ENCODE measurements around the gene RBPJL. TPM values are rescaled to one million over a fixed set of nuclear protein-coding genes. Genes with fewer than 3 reads are reported as not detected.

Gene RBPJL
- total and polyA plus RNA-seq, 7 experiments from 2014 or later: not detected

DNA sequence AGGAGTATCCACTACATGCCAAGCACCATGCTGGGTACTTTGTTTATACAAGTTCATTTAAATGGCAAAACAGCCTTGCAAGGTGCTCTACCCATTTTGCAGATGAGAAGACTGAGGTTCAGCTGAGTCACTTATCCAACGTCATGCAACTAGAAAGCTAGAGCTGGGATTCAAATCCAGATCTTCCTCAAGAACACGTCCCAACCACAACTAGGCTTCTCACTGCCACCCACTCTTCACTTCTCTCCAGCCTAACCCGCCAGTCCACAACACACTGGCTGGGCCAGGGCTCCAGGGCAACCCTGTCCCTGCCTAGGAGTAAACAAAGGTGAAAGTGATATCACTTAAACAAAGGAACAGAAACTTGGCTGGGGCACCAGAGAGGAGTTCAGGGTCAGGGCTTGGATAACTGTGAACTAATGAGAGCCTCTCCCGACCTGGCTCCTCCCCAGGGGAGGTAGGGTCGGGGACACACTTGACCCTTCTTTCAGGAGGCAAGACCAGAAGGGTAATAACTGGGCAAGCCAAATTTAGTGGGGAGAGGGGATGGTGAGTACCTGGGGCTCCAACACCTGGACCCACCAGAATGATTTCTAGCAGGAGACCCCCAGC, 33.7 kb downstream of the RBPJL start:
- CTCF ChIA-PET: no interaction called here
- H3K27ac Mint-ChIP-seq: no peak overlapping the region

DNA sequence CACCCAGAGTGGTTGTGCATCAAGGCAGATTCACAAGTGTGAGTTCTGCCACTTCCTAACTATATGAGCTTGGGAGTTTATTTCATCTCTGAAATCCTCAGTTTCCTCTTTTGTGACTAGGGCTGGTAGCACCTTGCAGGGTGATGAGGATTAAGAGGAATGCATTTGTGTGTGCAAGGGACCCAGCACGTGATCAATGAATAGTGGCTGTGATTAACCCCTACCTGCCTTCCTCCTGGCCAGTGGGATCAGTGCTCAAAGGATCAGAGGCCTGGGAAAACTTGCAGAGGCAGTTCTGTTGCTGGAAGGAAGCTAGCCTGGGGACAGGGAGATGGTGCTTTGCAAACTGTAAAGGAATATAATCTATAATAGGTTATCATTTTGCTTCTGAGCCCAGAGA, 34.3 kb downstream of the RBPJL start:
- Histone ChIP-seq H3K27ac (ENCODE audit: low read depth, low read length) (no peak overlapping the region), H3K4me1 (ENCODE audit: control insufficient read depth in 2 of 2, insufficient read depth in 2 of 2, low read length in 2 of 2) (no peaks in the 10 kb centered on the region), H3K9me3 (ENCODE audit: control insufficient read depth in 2 of 3, low read length in 3 of 3) (no peaks in the 10 kb centered on the region), H3K27me3 (ENCODE audit: control insufficient read depth in 2 of 2, insufficient read depth in 2 of 2, low read length in 2 of 2) (no peaks in the 10 kb centered on the region), H3K4me3 (ENCODE audit: low read length) (no peak overlapping the region), H3K36me3 (ENCODE audit: control insufficient read depth in 2 of 3, insufficient read depth in 3 of 3, low read length in 3 of 3) (no peaks in the 10 kb centered on the region)
- CTCF ChIA-PET: interaction anchor here (0.6 kb wide), 1 partner anchor 429 kb away, joined by 3 read pairs; no protein-coding TSS in a partner anchor
- intact Hi-C loops (cut with micrococcal nuclease): no loop called here
- DNase-seq (no peak), ATAC-seq (no peak)
- H3K27me3 Mint-ChIP-seq: peaks cover 0 to 7% (median 4%) of the 10 kb centered on the region in 5 donors
- H3K9me3 Mint-ChIP-seq: no peaks in the 10 kb centered on the region
- H3K27ac Mint-ChIP-seq: peak overlapping the region in 1 of 9 donors; percentile 23
- peaks cover 0 to 47% (median 0%) of the 10 kb centered on the region in 7 donors for H3K4me1 Mint-ChIP-seq
- H3K36me3 Mint-ChIP-seq: peaks cover 0 to 2% (median 0%) of the 10 kb centered on the region in 5 donors
- H3K4me3 Mint-ChIP-seq: no peak overlapping the region
- POLR2A ChIA-PET: no interaction called here

More for the DNA sequence above, 33.7 kb downstream of the RBPJL start:
- H3K4me3 ChIP-seq (ENCODE audit: low read length): no peak overlapping the region
- H3K9me3 ChIP-seq (ENCODE audit: control insufficient read depth in 2 of 3, low read length in 3 of 3): no peaks in the 10 kb centered on the region
- no peaks in the 10 kb centered on the region for H3K36me3 ChIP-seq (ENCODE audit: control insufficient read depth in 2 of 3, insufficient read depth in 3 of 3, low read length in 3 of 3)
- no peaks in the 10 kb centered on the region for H3K4me1 ChIP-seq (ENCODE audit: control insufficient read depth in 2 of 2, insufficient read depth in 2 of 2, low read length in 2 of 2)
- H3K36me3 Mint-ChIP-seq: peaks cover 0 to 7% (median 0%) of the 10 kb centered on the region in 5 donors
- no peak overlapping the region for H3K27ac ChIP-seq (ENCODE audit: low read depth, low read length)
- POLR2A ChIA-PET: no interaction called here
- peaks cover 0 to 41% (median 0%) of the 10 kb centered on the region in 7 donors for H3K4me1 Mint-ChIP-seq
- intact Hi-C loops (cut with micrococcal nuclease): no loop called here
- H3K9me3 Mint-ChIP-seq: no peaks in the 10 kb centered on the region
- H3K27me3 ChIP-seq (ENCODE audit: control insufficient read depth in 2 of 2, insufficient read depth in 2 of 2, low read length in 2 of 2): no peaks in the 10 kb centered on the region
- H3K4me3 Mint-ChIP-seq: no peak overlapping the region
- peaks cover 0 to 5% (median 1%) of the 10 kb centered on the region in 5 donors for H3K27me3 Mint-ChIP-seq
- ATAC-seq: no peak
- DNase-seq: no peak

DNA sequence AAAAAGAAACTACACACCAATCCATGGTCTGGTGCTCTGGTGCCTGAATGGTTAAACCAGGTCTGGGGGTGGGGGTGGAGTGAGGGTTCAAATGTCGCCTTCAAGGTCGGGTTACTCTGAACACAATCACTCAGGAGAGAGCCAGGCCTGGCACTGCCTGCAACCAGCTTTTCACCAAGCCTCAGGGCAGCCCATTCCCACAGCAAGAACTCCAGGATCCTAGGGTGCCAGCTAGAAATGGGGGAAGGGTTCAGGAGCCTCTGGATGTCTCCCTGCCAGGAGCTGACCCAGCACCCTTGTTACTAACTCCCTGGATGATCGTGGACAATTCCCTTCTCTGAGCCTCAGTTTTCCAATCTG, 34.9 kb downstream of the RBPJL start:
- peaks cover 0 to 1% (median 0%) of the 10 kb centered on the region in 5 donors for H3K36me3 Mint-ChIP-seq
- Histone ChIP-seq H3K4me3 (ENCODE audit: low read length) (no peak overlapping the region), H3K27ac (ENCODE audit: low read depth, low read length) (no peak overlapping the region), H3K36me3 (ENCODE audit: control insufficient read depth in 2 of 3, insufficient read depth in 3 of 3, low read length in 3 of 3) (no peaks in the 10 kb centered on the region), H3K27me3 (ENCODE audit: control insufficient read depth in 2 of 2, insufficient read depth in 2 of 2, low read length in 2 of 2) (no peaks in the 10 kb centered on the region), H3K4me1 (ENCODE audit: control insufficient read depth in 2 of 2, insufficient read depth in 2 of 2, low read length in 2 of 2) (no peaks in the 10 kb centered on the region), H3K9me3 (ENCODE audit: control insufficient read depth in 2 of 3, low read length in 3 of 3) (no peaks in the 10 kb centered on the region)
- DNase-seq (no peak), ATAC-seq (no peak)
- peaks cover 0 to 13% (median 4%) of the 10 kb centered on the region in 5 donors for H3K27me3 Mint-ChIP-seq
- no peaks in the 10 kb centered on the region for H3K9me3 Mint-ChIP-seq
- peaks cover 0 to 53% (median 0%) of the 10 kb centered on the region in 7 donors for H3K4me1 Mint-ChIP-seq
- POLR2A ChIA-PET: no interaction called here
- no peak overlapping the region for H3K4me3 Mint-ChIP-seq
- no peak overlapping the region for H3K27ac Mint-ChIP-seq
- CTCF ChIA-PET: no interaction called here
- intact Hi-C loops (cut with micrococcal nuclease): no loop called here

DNA sequence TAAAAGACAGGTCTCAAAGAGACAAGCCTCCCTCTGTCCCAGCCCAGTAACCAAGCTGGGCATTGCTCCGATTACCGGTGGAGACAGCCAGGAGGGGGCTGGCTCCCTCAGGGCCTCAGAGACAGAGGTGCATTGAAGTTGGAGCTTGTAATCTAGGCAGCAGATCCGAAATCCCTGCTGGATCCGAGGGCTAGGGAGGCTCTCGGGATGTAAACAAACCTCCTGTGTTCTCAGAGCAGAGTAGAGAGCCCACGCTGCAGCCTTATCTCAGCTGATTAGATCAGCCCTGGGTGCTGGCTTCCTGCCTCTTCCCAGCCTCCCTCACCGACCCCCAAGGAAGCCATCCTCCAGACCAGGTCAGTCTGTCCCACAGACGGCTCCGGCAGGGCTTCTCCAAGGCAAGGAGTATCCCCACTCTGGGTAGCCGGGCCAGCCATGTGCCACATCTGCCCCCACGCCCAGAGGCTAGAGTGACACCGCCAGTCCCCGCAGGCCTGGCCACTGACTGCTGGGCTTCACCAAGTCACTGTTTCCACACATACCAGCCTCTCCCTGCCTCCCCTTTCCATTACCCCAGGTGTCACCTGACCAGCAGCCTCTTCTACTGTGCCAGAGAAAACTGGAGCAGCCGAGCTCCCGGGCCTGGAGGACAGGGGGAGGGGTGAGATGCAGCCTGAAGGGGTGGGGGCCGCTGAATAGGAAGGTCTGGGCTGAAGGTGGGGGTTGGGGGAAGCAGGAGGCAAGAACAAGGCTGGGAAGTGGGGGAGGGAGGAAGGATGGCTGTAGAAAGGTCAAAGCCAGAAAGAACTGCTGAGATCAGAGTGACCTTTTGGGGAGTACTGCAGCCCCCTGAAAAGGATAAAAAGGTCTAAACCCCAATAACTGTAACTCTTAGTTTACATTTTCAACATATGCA, 35.6 kb downstream of the RBPJL start:
- POLR2A ChIA-PET: no interaction called here

DNA sequence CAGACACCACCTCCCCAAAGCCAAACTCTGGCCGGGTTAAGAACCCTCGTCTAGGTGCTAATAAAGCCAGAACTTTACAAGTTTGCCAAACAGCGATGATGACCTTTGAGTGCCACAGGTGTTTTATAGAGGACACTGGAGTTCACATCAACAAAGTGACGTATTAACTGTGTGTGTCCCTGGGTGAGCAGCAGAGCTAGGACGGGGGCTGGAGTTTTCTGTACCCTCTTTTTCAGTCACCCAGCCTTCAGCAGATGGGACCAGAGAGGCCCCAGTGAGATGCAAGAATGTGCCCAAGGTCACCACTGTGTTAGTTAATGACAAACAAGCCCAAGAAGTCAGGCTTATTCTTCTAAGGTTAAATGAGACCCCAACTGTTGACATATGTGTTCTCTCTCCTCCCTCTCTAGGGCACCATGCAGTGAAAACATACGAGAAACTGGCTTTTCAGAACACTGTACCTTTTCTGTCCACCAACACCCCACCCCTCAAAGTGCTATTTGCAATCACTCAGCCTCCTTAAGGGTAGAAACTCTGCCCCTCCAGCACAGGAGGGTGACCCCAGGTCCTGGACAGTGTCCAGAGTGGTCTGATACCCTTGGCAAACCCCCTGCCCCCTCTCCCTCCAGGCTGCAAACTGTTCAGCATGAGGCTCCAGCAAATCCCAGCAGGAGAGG, 36.4 kb downstream of the RBPJL start:
- H3K27ac Mint-ChIP-seq: no peak overlapping the region
- peaks cover 0 to 1% (median 0%) of the 10 kb centered on the region in 5 donors for H3K36me3 Mint-ChIP-seq
- DNase-seq: no peak
- no peak overlapping the region for H3K27ac ChIP-seq (ENCODE audit: low read depth, low read length)
- H3K4me3 Mint-ChIP-seq: no peak overlapping the region
- H3K36me3 ChIP-seq (ENCODE audit: control insufficient read depth in 2 of 3, insufficient read depth in 3 of 3, low read length in 3 of 3): no peaks in the 10 kb centered on the region
- no peaks in the 10 kb centered on the region for H3K9me3 ChIP-seq (ENCODE audit: control insufficient read depth in 2 of 3, low read length in 3 of 3)
- no peaks in the 10 kb centered on the region for H3K9me3 Mint-ChIP-seq
- H3K4me1 Mint-ChIP-seq: peaks cover 5 to 64% (median 7%) of the 10 kb centered on the region in 7 donors
- ATAC-seq: no peak
- H3K4me1 ChIP-seq (ENCODE audit: control insufficient read depth in 2 of 2, insufficient read depth in 2 of 2, low read length in 2 of 2): peaks cover 4% of the 10 kb centered on the region in 2 donors
- POLR2A ChIA-PET: no interaction called here
- intact Hi-C loops (cut with micrococcal nuclease): no loop called here
- H3K4me3 ChIP-seq (ENCODE audit: low read length): no peak overlapping the region
- H3K27me3 Mint-ChIP-seq: peaks cover 0 to 18% (median 7%) of the 10 kb centered on the region in 5 donors
- no peaks in the 10 kb centered on the region for H3K27me3 ChIP-seq (ENCODE audit: control insufficient read depth in 2 of 2, insufficient read depth in 2 of 2, low read length in 2 of 2)
- CTCF ChIA-PET: no interaction called here

More for the DNA sequence above, 35.6 kb downstream of the RBPJL start:
- Mint-ChIP-seq H3K9me3 (no peaks in the 10 kb centered on the region), H3K27ac (no peak overlapping the region), H3K27me3 (peaks cover 0 to 17% (median 7%) of the 10 kb centered on the region in 5 donors), H3K4me1 (peaks cover 0 to 60% (median 2%) of the 10 kb centered on the region in 7 donors), H3K36me3 (peaks cover 0 to 1% (median 0%) of the 10 kb centered on the region in 5 donors), H3K4me3 (no peak overlapping the region)
- no peaks in the 10 kb centered on the region for H3K9me3 ChIP-seq (ENCODE audit: control insufficient read depth in 2 of 3, low read length in 3 of 3)
- intact Hi-C loops (cut with micrococcal nuclease): no loop called here
- no peak overlapping the region for H3K4me3 ChIP-seq (ENCODE audit: low read length)
- CTCF ChIA-PET: no interaction called here
- ATAC-seq (no peak), DNase-seq (no peak)
- H3K36me3 ChIP-seq (ENCODE audit: control insufficient read depth in 2 of 3, insufficient read depth in 3 of 3, low read length in 3 of 3): no peaks in the 10 kb centered on the region
- H3K4me1 ChIP-seq (ENCODE audit: control insufficient read depth in 2 of 2, insufficient read depth in 2 of 2, low read length in 2 of 2): no peaks in the 10 kb centered on the region
- no peaks in the 10 kb centered on the region for H3K27me3 ChIP-seq (ENCODE audit: control insufficient read depth in 2 of 2, insufficient read depth in 2 of 2, low read length in 2 of 2)
- no peak overlapping the region for H3K27ac ChIP-seq (ENCODE audit: low read depth, low read length)

DNA sequence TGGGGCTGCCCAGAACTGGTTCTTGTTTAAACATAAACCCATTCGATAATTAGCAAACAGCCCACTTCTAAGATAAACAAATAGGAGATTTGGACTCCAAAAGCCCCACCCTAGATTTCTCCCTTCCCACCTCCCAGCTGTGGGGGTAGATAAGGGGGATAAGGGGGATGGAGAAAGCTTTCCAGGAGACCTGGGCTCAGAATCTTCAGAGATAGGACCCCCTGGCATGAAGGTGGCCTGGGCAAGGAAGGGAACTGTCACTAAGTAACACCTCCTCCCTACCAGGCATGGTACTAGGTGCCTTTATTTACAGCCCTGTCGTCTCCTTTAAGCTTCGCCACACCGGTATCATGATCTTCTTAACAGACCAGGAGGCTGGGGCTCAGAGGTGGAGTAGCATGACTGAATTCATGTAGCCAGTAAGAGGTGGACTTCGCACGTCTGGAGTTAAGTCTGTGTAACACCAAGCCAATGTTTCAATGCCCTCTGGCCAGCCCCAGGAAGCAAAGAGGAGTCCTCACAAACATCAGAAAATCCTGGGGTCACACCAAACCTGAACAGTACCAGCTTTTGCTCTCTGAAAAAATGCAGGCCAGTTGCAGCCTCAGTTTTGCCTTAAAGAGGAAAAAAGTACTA, 37.0 kb downstream of the RBPJL start:
- DNase-seq (no peak), ATAC-seq (no peak)
- Histone ChIP-seq H3K27me3 (ENCODE audit: control insufficient read depth in 2 of 2, insufficient read depth in 2 of 2, low read length in 2 of 2) (no peaks in the 10 kb centered on the region), H3K27ac (ENCODE audit: low read depth, low read length) (no peak overlapping the region), H3K4me1 (ENCODE audit: control insufficient read depth in 2 of 2, insufficient read depth in 2 of 2, low read length in 2 of 2) (peaks cover 4% of the 10 kb centered on the region in 2 donors), H3K4me3 (ENCODE audit: low read length) (no peak overlapping the region), H3K36me3 (ENCODE audit: control insufficient read depth in 2 of 3, insufficient read depth in 3 of 3, low read length in 3 of 3) (no peaks in the 10 kb centered on the region), H3K9me3 (ENCODE audit: control insufficient read depth in 2 of 3, low read length in 3 of 3) (no peaks in the 10 kb centered on the region)
- H3K4me3 Mint-ChIP-seq: no peak overlapping the region
- H3K27ac Mint-ChIP-seq: no peak overlapping the region
- H3K4me1 Mint-ChIP-seq: peaks cover 3 to 67% (median 7%) of the 10 kb centered on the region in 7 donors
- H3K27me3 Mint-ChIP-seq: peaks cover 0 to 18% (median 7%) of the 10 kb centered on the region in 5 donors
- CTCF ChIA-PET: interaction anchor here (0.5 to 0.6 kb wide), 2 partner anchors 136 to 141 kb away, joined by 3 to 4 read pairs; no protein-coding TSS in a partner anchor
- POLR2A ChIA-PET: no interaction called here
- intact Hi-C loops (cut with micrococcal nuclease): no loop called here
- peaks cover 0 to 1% (median 0%) of the 10 kb centered on the region in 5 donors for H3K36me3 Mint-ChIP-seq
- no peaks in the 10 kb centered on the region for H3K9me3 Mint-ChIP-seq
